Activated naive CD8-positive, alpha-beta T cell treated with anti-CD3 and anti-CD28 coated beads, Interleukin-2, amount 50 U/mL, for 16 hours (primary cell): ENCODE results near the gene GPX4.

ENCODE experiments used
- DNase-seq: peaks from one replicate; pipeline ENCODE4 v3.0.0-alpha.2; 2020; ENCODE audit warnings: low read depth, low spot score

Gene GPX4

GRCh38 chr19:1149259-1150045 lies 45.7 kb downstream of the GPX4 start:
- no peak for DNase-seq

- no peak for DNase-seq
Measured at GRCh38 chr19:1150333-1151036, 46.7 kb downstream of the GPX4 start.

GRCh38 chr19:1151037-1151724 lies 47.4 kb downstream of the GPX4 start:
- no peak for DNase-seq

- no peak for DNase-seq
Measured at GRCh38 chr19:1151917-1152587, 48.3 kb downstream of the GPX4 start.

GRCh38 chr19:1153891-1154730 lies 50.3 kb downstream of the GPX4 start:
- no peak for DNase-seq

- DNase-seq: no peak
Measured at GRCh38 chr19:1154731-1155351, 51.0 kb downstream of the GPX4 start.

GRCh38 chr19:1155352-1156304 lies 51.8 kb downstream of the GPX4 start:
- no peak for DNase-seq
